ENCODE results near the gene SMCHD1.

DNA sequence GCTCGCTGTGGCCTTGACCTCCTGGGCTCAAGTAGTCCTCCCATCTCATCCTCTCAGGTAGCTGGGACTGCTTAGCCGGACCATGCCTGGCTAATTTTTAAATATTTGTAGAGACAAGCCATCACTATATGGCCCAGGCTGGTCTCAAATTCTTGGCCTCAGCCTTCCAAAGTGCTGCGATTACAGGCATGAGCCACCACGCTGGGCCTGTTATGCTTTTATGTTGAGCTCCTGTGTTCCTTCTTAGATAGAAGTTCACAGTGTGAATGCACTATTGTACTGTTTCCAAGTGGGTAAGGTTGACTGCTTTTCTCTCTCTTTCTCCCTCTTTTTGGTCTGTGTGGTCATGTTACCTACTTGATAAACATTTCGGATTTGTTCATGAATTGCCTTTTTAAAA is 61.9 kb downstream of the SMCHD1 start:
- TF ChIP-seq EP300 (IDR thresholded peaks at IDR 0.05) (no peak), POLR2AphosphoS5 (IDR thresholded peaks at IDR 0.05) (no peak), CTCF (IDR thresholded peaks at IDR 0.05) (no peak), POLR2A (IDR thresholded peaks at IDR 0.05) (no peak)
